ENCODE results near the gene GATM.
"Not testable (repeated sequence)": the region's sequence is repeated elsewhere in the genome, so short reads cannot be mapped to it uniquely, and the experiment has no call there.

GATM gene

GRCh38 chr15:45349623-45350022, 28.7 kb downstream of the GATM start:
- DNase-seq: no peak

GRCh38 chr15:45347989-45348388, 30.4 kb downstream of the GATM start:
- DNase-seq: no peak

GRCh38 chr15:45347033-45347432, 31.3 kb downstream of the GATM start:
- no peak for DNase-seq

- no peak for DNase-seq
Observed at GRCh38 chr15:45346381-45346780, 32.0 kb downstream of the GATM start.

GRCh38 chr15:45343258-45343860, 35.0 kb downstream of the GATM start:
- DNase-seq: no peak

- no peak for DNase-seq
Observed at GRCh38 chr15:45341790-45342189, 36.6 kb downstream of the GATM start.

- no peak for DNase-seq
Observed at GRCh38 chr15:45340429-45340828, 37.9 kb downstream of the GATM start.

GRCh38 chr15:45338417-45338816, 39.9 kb downstream of the GATM start:
- DNase-seq: no peak

- DNase-seq: no peak
Observed at GRCh38 chr15:45337224-45337623, 41.1 kb downstream of the GATM start.

GRCh38 chr15:45333550-45333949, 44.8 kb downstream of the GATM start:
- no peak for DNase-seq

GRCh38 chr15:45332694-45333093, 45.6 kb downstream of the GATM start:
- no peak for DNase-seq

GRCh38 chr15:45331972-45332371, 46.4 kb downstream of the GATM start:
- no peak for DNase-seq

- no peak for DNase-seq
Observed at GRCh38 chr15:45328663-45329062, 49.7 kb downstream of the GATM start.

- DNase-seq: no peak
Observed at GRCh38 chr15:45326741-45327140, 51.6 kb downstream of the GATM start.

- no peak for DNase-seq
Observed at GRCh38 chr15:45326280-45326679, 52.1 kb downstream of the GATM start.

- no peak for DNase-seq
Observed at GRCh38 chr15:45320581-45321205, 57.7 kb downstream of the GATM start.

- DNase-seq: no peak
Observed at GRCh38 chr15:45319472-45320214, 58.7 kb downstream of the GATM start.

- DNase-seq: no peak
Observed at GRCh38 chr15:45314960-45315359, 63.4 kb downstream of the GATM start.

GRCh38 chr15:45314117-45314516, 64.2 kb downstream of the GATM start:
- not testable (repeated sequence) for DNase-seq

Data from NCI-H1417 treated with DMSO at 0.1 percent for 48 hours (cell line).